ENCODE data around the gene SIVA1.

SIVA1 gene

GRCh38 chr14:104734991-104735779 lies 17.8 kb upstream of the SIVA1 start:
- intact Hi-C loops (cut with micrococcal nuclease), result no loop called here
- H3K4me1 Mint-ChIP-seq (ENCODE audit: low read depth), result peaks cover 23% of the 10 kb centered on the region

GRCh38 chr14:104735830-104736642 lies 16.9 kb upstream of the SIVA1 start:
- Mint-ChIP-seq H3K4me1 (ENCODE audit: low read depth) (peaks cover 23% of the 10 kb centered on the region), H3K9me3 (no peaks in the 10 kb centered on the region), H3K27me3 (peaks cover 10% of the 10 kb centered on the region), H3K27ac (peak overlapping the region; percentile 9), H3K36me3 (ENCODE audit: low read depth) (no peaks in the 10 kb centered on the region), H3K4me3 (no peak overlapping the region)
- intact Hi-C loops (cut with micrococcal nuclease), result no loop called here

More at GRCh38 chr14:104734991-104735779, 17.8 kb upstream of the SIVA1 start:
- Mint-ChIP-seq H3K27ac (no peak overlapping the region), H3K4me3 (no peak overlapping the region), H3K27me3 (peaks cover 10% of the 10 kb centered on the region), H3K36me3 (ENCODE audit: low read depth) (no peaks in the 10 kb centered on the region), H3K9me3 (no peaks in the 10 kb centered on the region)

GRCh38 chr14:104738375-104739019 lies 14.4 kb upstream of the SIVA1 start:
- H3K27ac Mint-ChIP-seq, result no peak overlapping the region
- no peaks in the 10 kb centered on the region for H3K36me3 Mint-ChIP-seq (ENCODE audit: low read depth)
- peaks cover 23% of the 10 kb centered on the region for H3K4me1 Mint-ChIP-seq (ENCODE audit: low read depth)
- no peaks in the 10 kb centered on the region for H3K9me3 Mint-ChIP-seq
- no peak overlapping the region for H3K4me3 Mint-ChIP-seq
- intact Hi-C loops (cut with micrococcal nuclease), result no loop called here
- peaks cover 7% of the 10 kb centered on the region for H3K27me3 Mint-ChIP-seq

GRCh38 chr14:104739026-104739425 lies 13.9 kb upstream of the SIVA1 start:
- no peak overlapping the region for H3K4me3 Mint-ChIP-seq

GRCh38 chr14:104739546-104740516 lies 13.1 kb upstream of the SIVA1 start:
- Mint-ChIP-seq H3K27me3 (peaks cover 6% of the 10 kb centered on the region), H3K9me3 (no peaks in the 10 kb centered on the region), H3K4me3 (no peak overlapping the region), H3K36me3 (ENCODE audit: low read depth) (no peaks in the 10 kb centered on the region), H3K27ac (no peak overlapping the region), H3K4me1 (ENCODE audit: low read depth) (peaks cover 23% of the 10 kb centered on the region)
- intact Hi-C loops (cut with micrococcal nuclease), result no loop called here

More at GRCh38 chr14:104739026-104739425, 13.9 kb upstream of the SIVA1 start:
- H3K27me3 Mint-ChIP-seq, result peaks cover 6% of the 10 kb centered on the region
- H3K27ac Mint-ChIP-seq, result no peak overlapping the region
- peaks cover 23% of the 10 kb centered on the region for H3K4me1 Mint-ChIP-seq (ENCODE audit: low read depth)
- no peaks in the 10 kb centered on the region for H3K36me3 Mint-ChIP-seq (ENCODE audit: low read depth)
- H3K9me3 Mint-ChIP-seq, result no peaks in the 10 kb centered on the region
- intact Hi-C loops (cut with micrococcal nuclease), result no loop called here

GRCh38 chr14:104741108-104741802 lies 11.7 kb upstream of the SIVA1 start:
- Mint-ChIP-seq H3K27ac (no peak overlapping the region), H3K27me3 (peaks cover 6% of the 10 kb centered on the region), H3K36me3 (ENCODE audit: low read depth) (no peaks in the 10 kb centered on the region), H3K4me3 (no peak overlapping the region), H3K9me3 (no peaks in the 10 kb centered on the region), H3K4me1 (ENCODE audit: low read depth) (peaks cover 13% of the 10 kb centered on the region)
- intact Hi-C loops (cut with micrococcal nuclease), result no loop called here

GRCh38 chr14:104741803-104742251 lies 11.1 kb upstream of the SIVA1 start:
- H3K9me3 Mint-ChIP-seq, result no peaks in the 10 kb centered on the region
- H3K27ac Mint-ChIP-seq, result no peak overlapping the region
- H3K4me3 Mint-ChIP-seq, result no peak overlapping the region
- peaks cover 4% of the 10 kb centered on the region for H3K27me3 Mint-ChIP-seq
- no peaks in the 10 kb centered on the region for H3K36me3 Mint-ChIP-seq (ENCODE audit: low read depth)
- intact Hi-C loops (cut with micrococcal nuclease), result no loop called here
- H3K4me1 Mint-ChIP-seq (ENCODE audit: low read depth), result peaks cover 9% of the 10 kb centered on the region

- peaks cover 2% of the 10 kb centered on the region for H3K27me3 Mint-ChIP-seq
Measured at GRCh38 chr14:104742586-104743455, 10.1 kb upstream of the SIVA1 start.

GRCh38 chr14:104743461-104744380 lies 9.2 kb upstream of the SIVA1 start:
- Mint-ChIP-seq H3K9me3 (no peaks in the 10 kb centered on the region), H3K27ac (no peak overlapping the region), H3K4me3 (no peak overlapping the region), H3K36me3 (ENCODE audit: low read depth) (no peaks in the 10 kb centered on the region), H3K27me3 (peaks cover under 1% of the 10 kb centered on the region), H3K4me1 (ENCODE audit: low read depth) (no peaks in the 10 kb centered on the region)
- intact Hi-C loops (cut with micrococcal nuclease), result no loop called here

More at GRCh38 chr14:104742586-104743455, 10.1 kb upstream of the SIVA1 start:
- no peaks in the 10 kb centered on the region for H3K4me1 Mint-ChIP-seq (ENCODE audit: low read depth)
- intact Hi-C loops (cut with micrococcal nuclease), result no loop called here
- no peaks in the 10 kb centered on the region for H3K36me3 Mint-ChIP-seq (ENCODE audit: low read depth)
- no peak overlapping the region for H3K27ac Mint-ChIP-seq
- H3K4me3 Mint-ChIP-seq, result no peak overlapping the region
- no peaks in the 10 kb centered on the region for H3K9me3 Mint-ChIP-seq

- Mint-ChIP-seq H3K4me3 (no peak overlapping the region), H3K9me3 (no peaks in the 10 kb centered on the region), H3K36me3 (ENCODE audit: low read depth) (no peaks in the 10 kb centered on the region), H3K27me3 (peaks cover 2% of the 10 kb centered on the region), H3K4me1 (ENCODE audit: low read depth) (no peaks in the 10 kb centered on the region), H3K27ac (no peak overlapping the region)
- intact Hi-C loops (cut with micrococcal nuclease), result no loop called here
Measured at GRCh38 chr14:104744484-104744883, 8.5 kb upstream of the SIVA1 start.

- intact Hi-C loops (cut with micrococcal nuclease), result no loop called here
- H3K9me3 Mint-ChIP-seq, result no peaks in the 10 kb centered on the region
Measured at GRCh38 chr14:104745431-104745830, 7.5 kb upstream of the SIVA1 start.

More at GRCh38 chr14:104745431-104745830, 7.5 kb upstream of the SIVA1 start:
- no peak overlapping the region for H3K4me3 Mint-ChIP-seq
- H3K27ac Mint-ChIP-seq, result no peak overlapping the region
- H3K27me3 Mint-ChIP-seq, result peaks cover 2% of the 10 kb centered on the region
- H3K36me3 Mint-ChIP-seq (ENCODE audit: low read depth), result no peaks in the 10 kb centered on the region
- no peaks in the 10 kb centered on the region for H3K4me1 Mint-ChIP-seq (ENCODE audit: low read depth)

Measured in dendritic cell treated with granulocyte-macrophage colony-stimulating factor and Interleukin-4, amounts not matched to agents 40 ng/mL and 50 ng/mL, for 4 days (primary cell).